GM19468 (cell line): ENCODE measurements around the gene TTC13.

Experiments used
- ATAC-seq: cut with Tn5 transposase; IDR thresholded peaks from one replicate; pipeline ENCODE4 v1.9.1; 2021; ENCODE audit warnings: mild to moderate bottlenecking, moderate library complexity, moderate number of reproducible peaks; ENCODE audit not compliant: unreplicated experiment; ENCODE audit errors: extremely low read depth

TTC13 gene

GRCh38 chr1:230858918-230859729 is 119.5 kb downstream of the TTC13 start:
- no peak for ATAC-seq

GRCh38 chr1:230858236-230858820 is 120.3 kb downstream of the TTC13 start:
- no peak for ATAC-seq

- no peak for ATAC-seq
Measured at GRCh38 chr1:230857822-230858221, 120.8 kb downstream of the TTC13 start.

- ATAC-seq = no peak
Measured at GRCh38 chr1:230857077-230857476, 121.6 kb downstream of the TTC13 start.
